Type B pancreatic cell (in vitro differentiated cells): ENCODE data around the gene NFE2L3. TPM values are rescaled to one million over a fixed set of nuclear protein-coding genes. Genes with fewer than 3 reads are reported as not detected.
A peak's percentile ranks its signal among the peaks of the same experiment; 100 is the strongest.

Source experiments
- DNase-seq: peaks from one replicate; pipeline ENCODE4 v3.0.0; 2021; ENCODE audit warnings: mixed read lengths; ENCODE audit not compliant: unreplicated experiment; ENCODE audit errors: extremely low spot score
- H3K27ac Mint-ChIP-seq: 2 replicates; pipeline ENCODE4 v1.8.0; 2021; ENCODE audit warnings: mild to moderate bottlenecking, mixed read lengths
- H3K27me3 Mint-ChIP-seq: 2 replicates; pipeline ENCODE4 v1.8.0; 2021; ENCODE audit warnings: mixed read lengths
- H3K36me3 Mint-ChIP-seq: 2 replicates; pipeline ENCODE4 v1.8.0; 2021; ENCODE audit warnings: mixed read lengths
- H3K4me1 Mint-ChIP-seq: one replicate; pipeline ENCODE4 v1.8.0; 2021; ENCODE audit warnings: mixed read lengths; ENCODE audit not compliant: unreplicated experiment
- H3K4me3 Mint-ChIP-seq: 2 replicates; pipeline ENCODE4 v1.8.0; 2021; ENCODE audit warnings: mild to moderate bottlenecking, mixed read lengths
- H3K9me3 Mint-ChIP-seq: 2 replicates; pipeline ENCODE4 v1.8.0; 2021; ENCODE audit warnings: mixed read lengths
- CTCF ChIP-seq: fragments of 200-600 bp; sonication (generic); conservative IDR thresholded peaks from 2 replicates; pipeline ENCODE4 v1.5.0; 2021; ENCODE audit warnings: antibody characterized with exemption, mild to moderate bottlenecking
- total RNA-seq: library from RNA; stranded (reverse); gene quantifications from 2 replicates; pipeline ENCODE4 v1.2.1, GENCODE V29; 2021; ENCODE audit warnings: low replicate concordance

Gene NFE2L3
- total RNA-seq, 1 donor from 2014 or later, result 6.5 TPM

GRCh38 chr7:26189697-26190096, 37.7 kb downstream of the NFE2L3 start:
- Mint-ChIP-seq H3K9me3 (no peaks in the 10 kb centered on the region), H3K4me1 (peaks cover 20% of the 10 kb centered on the region), H3K27me3 (no peaks in the 10 kb centered on the region), H3K36me3 (peaks cover 55% of the 10 kb centered on the region), H3K4me3 (no peak overlapping the region), H3K27ac (no peak overlapping the region)
- no peak for TF ChIP-seq CTCF
- no peak for DNase-seq

- DNase-seq, result no peak
- no peaks in the 10 kb centered on the region for H3K27me3 Mint-ChIP-seq
- peaks cover 24% of the 10 kb centered on the region for H3K4me1 Mint-ChIP-seq
- H3K9me3 Mint-ChIP-seq, result no peaks in the 10 kb centered on the region
- peaks cover 60% of the 10 kb centered on the region for H3K36me3 Mint-ChIP-seq
- H3K4me3 Mint-ChIP-seq, result no peak overlapping the region
- TF ChIP-seq CTCF, result no peak
- H3K27ac Mint-ChIP-seq, result peak overlapping the region; percentile 80
Observed at GRCh38 chr7:26190417-26190869, 38.4 kb downstream of the NFE2L3 start.

GRCh38 chr7:26191233-26191973, 39.4 kb downstream of the NFE2L3 start:
- DNase-seq, result no peak
- H3K4me1 Mint-ChIP-seq, result peaks cover 33% of the 10 kb centered on the region
- H3K9me3 Mint-ChIP-seq, result no peaks in the 10 kb centered on the region
- H3K27me3 Mint-ChIP-seq, result no peaks in the 10 kb centered on the region
- TF ChIP-seq CTCF, result no peak
- peaks cover 68% of the 10 kb centered on the region for H3K36me3 Mint-ChIP-seq
- H3K27ac Mint-ChIP-seq, result peak overlapping the region; percentile 80
- peak overlapping the region; percentile 13 for H3K4me3 Mint-ChIP-seq

GRCh38 chr7:26191974-26192479, 40.0 kb downstream of the NFE2L3 start:
- peaks cover 72% of the 10 kb centered on the region for H3K36me3 Mint-ChIP-seq
- peak overlapping the region; percentile 53 for H3K27ac Mint-ChIP-seq

GRCh38 chr7:26192485-26193087, 40.6 kb downstream of the NFE2L3 start:
- Mint-ChIP-seq H3K9me3 (no peaks in the 10 kb centered on the region), H3K4me1 (peaks cover 44% of the 10 kb centered on the region), H3K27ac (peak overlapping the region; percentile 76), H3K4me3 (peak overlapping the region; percentile 57), H3K27me3 (no peaks in the 10 kb centered on the region), H3K36me3 (peaks cover 77% of the 10 kb centered on the region)
- TF ChIP-seq CTCF, result no peak
- DNase-seq, result no peak

More at GRCh38 chr7:26191974-26192479, 40.0 kb downstream of the NFE2L3 start:
- peaks cover 40% of the 10 kb centered on the region for H3K4me1 Mint-ChIP-seq
- no peak for DNase-seq
- TF ChIP-seq CTCF, result no peak
- no peaks in the 10 kb centered on the region for H3K27me3 Mint-ChIP-seq
- peak overlapping the region; percentile 57 for H3K4me3 Mint-ChIP-seq
- no peaks in the 10 kb centered on the region for H3K9me3 Mint-ChIP-seq
